Measurements from ENCODE around the gene SIRPD.
"Not testable (repeated sequence)": the region's sequence is repeated elsewhere in the genome, so short reads cannot be mapped to it uniquely, and the experiment has no call there.

The SIRPD gene

DNA sequence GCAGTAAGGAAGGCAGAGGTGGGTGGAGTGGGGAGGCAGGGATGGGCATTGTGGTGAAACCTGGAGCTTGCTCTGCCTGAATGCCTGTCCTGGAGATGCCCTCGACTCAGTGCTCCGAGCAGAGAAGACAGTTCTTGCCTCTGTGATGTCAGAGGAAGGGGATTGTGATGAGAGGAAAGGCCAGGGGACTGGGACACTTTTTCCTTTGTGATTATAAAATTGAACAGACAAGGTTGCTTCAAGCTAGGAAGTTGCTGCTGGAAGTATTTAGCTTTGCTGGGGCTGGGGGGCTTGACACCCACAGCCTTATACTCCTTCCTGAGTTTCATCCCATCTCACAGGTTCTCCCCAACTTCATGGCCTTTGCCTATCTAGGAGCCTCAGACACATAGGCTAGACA, at the start of gene SIRPD:
Gene SIRPD, minus strand, starts transcription at position 101 of the 400 bp plus-strand sequence. Its CDS starts 52 bp downstream, at position 49.
- no peak for DNase-seq

DNA sequence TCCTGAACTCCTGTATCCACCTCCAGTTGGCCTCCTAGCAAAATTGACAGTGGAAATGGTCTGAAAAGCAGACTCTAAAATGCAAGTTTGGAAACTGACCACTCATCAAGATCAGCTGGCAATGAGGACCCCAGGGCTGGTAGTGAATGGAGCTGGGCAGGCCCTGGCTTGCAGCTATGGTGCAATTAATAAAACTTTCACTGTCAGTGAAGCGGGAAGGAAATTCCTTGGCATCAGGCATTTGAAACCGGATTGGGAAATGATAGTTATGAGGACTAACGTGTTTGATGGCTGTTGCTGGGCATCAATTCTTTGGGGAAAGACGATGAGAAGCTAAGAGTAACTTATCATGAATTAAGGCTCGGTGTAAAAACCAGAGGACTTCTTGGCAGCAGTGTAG, 43.2 kb upstream of the SIRPD start:
- no peak for DNase-seq

DNA sequence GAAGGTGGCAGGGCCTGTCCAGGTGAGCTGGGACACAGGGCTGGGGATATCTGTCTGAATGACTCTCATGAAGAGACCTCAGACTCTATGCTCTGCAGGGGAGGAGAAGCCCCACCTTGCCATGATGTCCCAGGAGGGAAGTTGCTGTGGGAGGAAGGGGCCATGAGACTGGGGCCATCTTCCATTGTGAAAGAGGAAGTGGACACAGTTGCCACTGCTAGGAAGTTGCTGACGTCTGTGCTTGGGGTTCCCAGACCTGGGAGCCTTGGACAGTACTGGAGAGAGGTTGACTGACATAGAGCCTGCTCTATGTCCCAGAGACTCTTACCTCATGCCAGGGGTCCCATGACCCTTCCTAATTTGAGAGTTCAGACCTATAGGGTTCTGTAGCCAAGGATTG, 37.8 kb upstream of the SIRPD start:
- DNase-seq = no peak

DNA sequence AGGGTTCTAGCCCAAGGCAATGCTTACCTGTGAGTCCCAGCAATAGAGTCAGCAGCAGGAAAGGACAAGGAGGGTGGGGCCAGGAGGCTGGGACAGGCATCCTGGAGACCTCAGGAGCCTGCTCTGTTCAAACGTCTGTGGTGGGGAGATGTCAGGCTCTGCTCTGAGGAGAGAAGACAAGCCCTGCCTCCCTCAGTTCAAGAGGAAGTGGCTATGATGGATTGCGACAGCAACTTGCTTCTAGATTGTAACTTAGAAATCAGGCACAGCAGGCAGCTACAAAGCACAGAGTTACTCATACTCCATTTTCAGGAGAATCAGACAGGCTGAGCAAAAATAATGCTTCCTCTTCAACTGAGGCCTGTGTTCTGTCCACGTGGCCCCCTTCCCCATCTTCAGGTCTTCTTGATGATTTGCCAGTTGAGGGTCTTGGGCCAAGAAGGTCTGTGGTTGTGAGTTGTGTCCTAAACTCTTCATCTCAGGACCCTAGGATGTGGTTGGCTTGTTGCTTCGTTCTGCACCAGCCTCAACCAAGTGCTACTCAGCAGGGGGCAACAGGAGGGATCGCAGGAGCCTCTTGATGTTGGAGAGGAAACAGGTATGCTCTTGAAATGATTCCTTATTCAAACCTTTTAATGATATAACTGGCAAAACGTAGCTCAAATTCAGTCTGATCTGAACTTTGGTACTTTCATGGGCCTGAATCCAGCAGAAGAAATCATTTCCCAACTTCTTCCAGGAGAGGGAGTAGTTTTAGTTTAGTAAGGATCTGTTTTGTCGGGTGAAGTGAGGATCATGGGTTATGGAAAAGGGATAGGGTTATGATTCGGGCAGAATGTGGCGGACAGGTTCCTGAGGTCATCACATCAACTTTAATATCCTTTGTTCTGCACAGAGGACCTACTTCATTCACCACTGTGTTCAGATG, 31.3 kb upstream of the SIRPD start:
- peak in 1 of 56 donors; percentile 11 for DNase-seq

DNA sequence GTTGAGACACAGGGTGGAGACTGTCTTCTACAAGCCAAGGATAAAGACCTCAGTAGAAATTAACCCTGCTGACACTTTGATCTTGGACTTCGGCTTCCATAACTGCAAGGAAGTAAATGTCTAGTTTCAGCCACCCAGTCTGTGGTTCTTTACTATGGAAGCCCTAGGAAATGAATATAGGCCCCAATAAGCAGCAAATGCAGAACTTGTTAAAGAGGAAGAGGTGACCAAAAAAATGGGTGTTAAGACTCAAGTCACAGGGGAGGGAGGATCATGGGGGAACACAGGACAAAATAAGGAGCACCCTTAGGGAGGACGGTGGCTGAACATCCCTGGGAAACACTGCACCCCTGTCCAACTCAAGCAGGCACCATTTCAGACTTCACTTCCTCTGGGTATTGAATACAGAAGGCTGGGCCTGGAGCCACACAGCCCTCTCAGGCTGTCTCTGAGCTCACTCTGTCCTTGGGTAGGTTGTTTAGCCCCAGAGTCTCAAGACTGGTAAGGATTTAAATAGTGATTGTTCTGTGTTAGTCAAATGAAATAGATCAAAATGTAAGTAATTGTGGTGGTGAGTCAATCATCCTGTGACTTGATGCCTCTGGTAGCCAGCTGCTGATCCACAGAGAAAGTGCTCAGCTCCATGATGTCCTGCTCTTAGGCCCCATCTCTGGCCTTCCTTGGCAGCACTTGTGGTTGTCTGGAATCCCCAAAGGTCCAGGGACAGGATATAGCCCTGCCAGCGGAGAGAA, 30.5 kb upstream of the SIRPD start:
- no peak for DNase-seq

DNA sequence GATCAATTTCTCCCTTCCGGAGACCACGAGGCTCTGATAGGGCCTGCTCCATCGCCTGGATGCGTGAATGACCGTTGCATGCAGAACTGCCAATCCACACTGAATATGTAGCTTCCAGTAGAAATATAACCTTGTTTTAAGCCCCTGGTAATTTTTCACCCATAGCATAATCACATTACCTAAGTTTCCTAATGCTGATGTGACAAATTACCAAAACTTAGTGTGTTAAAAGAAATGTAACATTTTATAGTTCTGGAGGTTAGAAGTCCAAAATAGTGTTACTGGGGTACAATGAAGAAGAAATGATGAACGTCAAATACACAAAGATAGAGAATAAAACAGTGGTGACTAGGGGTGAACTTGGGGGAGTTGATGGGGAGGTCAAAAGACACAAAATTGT, 22.0 kb upstream of the SIRPD start:
- no peak for DNase-seq

- DNase-seq = no peak
Observed at GRCh38 chr20:1577906-1578305, 20.4 kb upstream of the SIRPD start.

DNA sequence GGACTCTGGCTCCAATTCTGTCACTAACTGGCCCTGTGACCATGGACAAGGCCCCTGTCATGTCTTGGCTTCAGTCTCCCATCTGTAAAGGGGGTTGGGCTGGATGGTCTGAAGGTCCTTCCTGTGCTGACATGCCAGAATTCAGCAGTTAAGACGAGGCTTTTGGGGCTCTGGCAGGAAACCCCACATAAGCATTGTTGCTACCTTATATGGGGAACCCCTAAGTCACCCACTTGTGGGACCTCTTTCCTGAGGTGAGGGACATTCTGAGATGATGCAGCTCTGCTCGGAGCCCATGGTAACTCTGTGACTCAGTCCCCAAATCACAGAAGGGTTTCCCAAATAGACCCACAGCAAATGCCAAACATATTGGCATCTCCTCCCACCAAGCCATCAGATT, 19.8 kb upstream of the SIRPD start:
- DNase-seq = not testable (repeated sequence)

DNA sequence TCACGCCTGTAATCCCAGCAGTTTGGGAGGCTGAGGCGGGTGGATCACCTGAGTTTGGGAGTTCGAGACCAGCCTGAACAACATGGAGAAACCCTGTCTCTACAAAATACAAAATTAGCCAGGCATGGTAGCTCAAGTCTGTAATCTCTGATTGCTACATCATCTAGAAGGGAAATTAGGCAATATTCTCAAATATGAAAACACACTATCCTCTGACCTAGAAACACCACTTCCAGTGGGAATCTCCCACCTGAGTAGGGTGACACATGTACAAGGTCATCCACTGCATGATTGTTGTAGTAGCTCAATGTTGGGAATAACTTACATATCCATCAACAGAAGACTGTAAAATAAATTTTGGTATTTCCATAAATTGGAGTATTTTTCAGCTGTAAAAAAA, 19.1 kb upstream of the SIRPD start:
- DNase-seq = no peak

DNA sequence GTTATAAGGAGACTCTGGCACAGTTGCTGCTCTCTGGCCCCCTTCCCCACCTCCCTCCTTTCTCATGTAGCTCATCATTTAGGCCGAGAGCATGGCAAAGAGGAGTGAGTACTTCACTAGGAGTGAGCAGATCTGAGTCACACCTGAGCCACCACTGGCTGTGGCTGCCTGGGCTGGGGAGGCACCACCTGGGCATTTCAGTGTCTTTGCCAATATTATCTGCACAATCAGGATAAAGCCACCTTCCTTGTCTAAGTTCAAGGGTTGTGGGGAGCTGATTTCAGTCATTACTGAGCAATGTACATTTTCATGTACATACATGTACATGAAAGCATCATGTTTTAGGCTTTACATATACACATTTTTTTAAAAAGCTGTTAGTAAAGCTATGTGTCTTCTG, 18.5 kb upstream of the SIRPD start:
- not testable (repeated sequence) for DNase-seq

DNA sequence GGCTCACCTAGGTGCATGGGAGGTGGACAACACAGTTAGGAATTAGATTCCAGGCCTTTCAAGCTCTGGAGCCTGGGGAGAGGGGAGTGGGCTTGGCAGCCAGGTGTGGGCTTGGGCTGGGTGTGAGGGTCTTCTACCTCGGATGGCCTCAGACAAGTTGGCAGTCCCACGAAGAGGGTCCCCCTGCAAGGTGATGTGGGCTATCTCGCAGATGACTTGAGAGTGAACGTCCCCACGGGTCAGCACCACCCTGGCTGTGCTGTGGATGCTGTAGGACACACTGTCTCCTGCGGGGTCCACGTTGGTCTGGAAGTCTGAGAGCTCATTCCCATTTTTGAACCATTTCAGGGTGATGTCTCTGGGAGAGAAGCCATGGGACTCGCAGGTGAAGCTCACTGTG, 14.1 kb upstream of the SIRPD start:
- DNase-seq = not testable (repeated sequence)

DNA sequence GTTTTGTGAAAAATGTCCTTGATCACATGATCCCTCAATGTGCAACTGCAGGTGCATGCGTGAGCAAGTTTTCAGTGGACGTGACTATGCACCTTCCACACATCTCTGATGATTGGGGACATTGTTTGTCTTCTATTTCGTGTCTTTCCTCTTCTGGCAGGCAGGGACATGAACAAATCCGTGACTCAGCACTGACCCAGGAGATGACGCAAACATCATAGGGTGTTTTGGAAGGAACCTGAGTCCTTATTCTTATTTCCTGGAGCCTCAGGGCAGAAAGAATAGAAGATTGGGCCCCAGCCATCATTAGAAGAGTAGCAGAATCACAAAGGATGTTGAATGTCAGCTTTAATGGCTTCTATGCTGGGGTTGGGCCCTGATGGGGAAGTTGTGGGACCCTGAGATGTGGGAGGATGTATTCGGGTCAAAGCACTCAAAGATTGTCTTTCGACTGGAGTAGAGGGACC, 11.9 kb upstream of the SIRPD start:
- DNase-seq = no peak

DNA sequence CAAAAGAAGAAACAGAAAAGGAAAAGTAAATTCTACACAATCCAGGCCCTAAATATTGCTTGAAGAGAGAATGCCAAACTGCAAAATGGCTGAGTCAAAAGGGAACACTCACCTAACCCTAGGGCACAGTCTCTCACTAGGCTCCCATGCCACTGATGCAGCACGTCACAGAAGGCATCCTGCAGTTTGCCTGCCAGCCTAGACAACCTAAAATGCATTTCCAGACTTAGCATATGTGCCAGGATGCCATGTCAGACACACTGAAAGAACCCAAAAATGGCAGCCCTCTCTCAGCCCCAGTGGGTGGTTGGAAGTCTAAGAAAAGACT, 10.6 kb upstream of the SIRPD start:
- no peak for DNase-seq

DNA sequence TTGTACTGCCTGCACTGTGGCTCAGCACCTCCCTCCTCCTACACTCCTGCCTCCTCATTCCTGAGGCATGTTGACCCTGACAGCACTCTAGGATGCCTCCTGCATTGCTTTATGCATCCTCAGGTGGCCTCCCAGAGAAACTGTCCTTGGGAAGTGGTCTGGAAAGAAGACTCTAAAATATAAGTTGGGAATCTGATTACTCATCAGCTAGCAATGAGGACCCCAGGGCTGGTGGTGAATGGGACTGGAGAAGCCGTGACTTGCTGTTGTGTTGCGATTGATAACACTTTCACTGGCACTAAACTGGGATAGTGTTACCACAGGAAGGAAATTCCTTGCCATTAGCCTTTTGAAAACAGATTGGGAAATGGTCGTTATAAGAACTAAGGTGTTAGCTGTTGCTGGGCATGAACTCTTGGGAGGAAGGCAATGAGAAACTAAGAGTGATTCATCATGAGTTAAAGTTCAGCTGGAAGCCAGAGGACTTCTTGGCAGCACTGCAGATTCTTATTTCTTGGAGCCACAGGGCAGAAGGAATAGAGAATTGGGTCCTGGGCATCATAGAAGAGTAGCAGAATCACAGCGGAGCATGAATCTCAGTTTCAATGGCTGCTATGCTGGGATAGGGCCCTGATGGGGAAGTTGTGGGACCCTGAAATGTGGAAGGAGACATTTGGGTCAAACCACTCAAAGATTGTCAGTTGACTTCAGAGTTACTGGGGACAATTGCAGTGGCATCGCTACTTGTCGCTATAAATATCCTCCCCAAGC, 10.1 kb upstream of the SIRPD start:
- DNase-seq = no peak

- no peak for DNase-seq
Observed at GRCh38 chr20:1566701-1567100, 9.2 kb upstream of the SIRPD start.

DNA sequence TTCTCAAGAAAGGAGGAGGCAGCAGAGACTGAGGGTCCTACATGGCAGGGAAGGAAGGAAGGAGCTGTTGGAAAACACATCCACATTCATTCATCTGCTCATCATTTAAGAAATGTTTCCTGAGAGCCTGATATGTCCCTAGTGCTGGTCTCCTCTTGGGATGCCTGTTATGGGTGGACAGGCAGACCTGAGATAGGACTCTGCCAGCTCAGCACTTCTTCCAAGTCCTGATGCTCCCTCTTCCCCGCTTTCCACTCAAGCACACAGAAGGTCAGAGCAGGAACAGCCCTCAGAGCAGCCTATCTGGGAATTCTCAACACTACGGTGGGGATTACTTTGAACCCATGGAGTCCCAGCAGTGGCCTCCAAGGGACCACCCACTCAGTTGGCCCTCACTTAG, 8.0 kb upstream of the SIRPD start:
- DNase-seq = no peak

GRCh38 chr20:1563598-1563997, 6.1 kb upstream of the SIRPD start:
- no peak for DNase-seq

GRCh38 chr20:1562622-1563021, 5.1 kb upstream of the SIRPD start:
- no peak for DNase-seq

- DNase-seq = no peak
Observed at GRCh38 chr20:1561350-1561749, 3.8 kb upstream of the SIRPD start.

GRCh38 chr20:1555952-1556351, 1.6 kb downstream of the SIRPD start:
- no peak for DNase-seq

DNA sequence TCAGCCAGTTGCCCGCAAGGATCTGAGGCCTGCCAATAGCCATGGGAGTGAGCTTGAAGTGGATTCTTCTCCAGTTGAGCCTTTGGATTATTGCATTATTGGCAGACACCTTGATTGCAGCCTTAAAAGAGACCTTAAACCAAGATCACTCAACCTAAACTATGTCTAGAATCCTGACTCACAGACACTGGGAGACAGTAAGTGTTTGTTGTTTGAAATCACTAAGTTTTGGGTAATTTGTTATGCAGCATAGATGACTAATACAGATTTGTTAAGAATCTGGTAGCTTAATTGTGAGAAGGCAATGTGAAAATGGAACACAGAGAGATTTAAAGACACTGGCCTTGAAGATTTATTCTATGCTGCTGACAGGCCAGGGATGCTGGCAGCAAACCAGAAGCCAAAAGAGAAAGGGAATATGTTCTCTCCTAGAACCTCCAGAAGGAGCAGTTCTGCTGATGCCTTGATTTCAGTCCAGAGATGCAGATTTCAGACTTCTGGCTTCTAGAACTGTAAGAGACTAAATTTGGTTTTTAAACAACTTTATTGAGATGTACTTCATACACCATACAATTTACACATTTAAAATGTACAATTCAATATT, 17.6 kb downstream of the SIRPD start:
- DNase-seq = no peak
